ENCODE data around the gene FBXO47.
"Not testable (repeated sequence)": the region's sequence is repeated elsewhere in the genome, so short reads cannot be mapped to it uniquely, and the experiment has no call there.

The FBXO47 gene

GRCh38 chr17:38980490-38981217 is 13.5 kb upstream of the FBXO47 start:
- DNase-seq (ENCODE audit: low read depth, low spot score) = no peak

GRCh38 chr17:38978180-38978579 is 11.0 kb upstream of the FBXO47 start:
- DNase-seq (ENCODE audit: low read depth, low spot score) = no peak

GRCh38 chr17:38976187-38976551 is 9.0 kb upstream of the FBXO47 start:
- DNase-seq (ENCODE audit: low read depth, low spot score) = not testable (repeated sequence)

- DNase-seq (ENCODE audit: low read depth, low spot score) = no peak
These were observed 3.6 kb upstream of the FBXO47 start for GRCh38 chr17:38970804-38971203.

- DNase-seq (ENCODE audit: low read depth, low spot score) = no peak
These were observed 2.9 kb upstream of the FBXO47 start for GRCh38 chr17:38970128-38970527.

GRCh38 chr17:38969281-38969680 is 2.1 kb upstream of the FBXO47 start:
- DNase-seq (ENCODE audit: low read depth, low spot score) = no peak

GRCh38 chr17:38961413-38961812 is 5.8 kb downstream of the FBXO47 start:
- DNase-seq (ENCODE audit: low read depth, low spot score) = no peak

GRCh38 chr17:38960402-38960801 is 6.8 kb downstream of the FBXO47 start:
- DNase-seq (ENCODE audit: low read depth, low spot score) = no peak

- no peak for DNase-seq (ENCODE audit: low read depth, low spot score)
These were observed 7.7 kb downstream of the FBXO47 start for GRCh38 chr17:38959508-38959907.

- peak; percentile 46 for DNase-seq (ENCODE audit: low read depth, low spot score)
These were observed 8.4 kb downstream of the FBXO47 start for GRCh38 chr17:38958756-38959155.

GRCh38 chr17:38958326-38958725 is 8.9 kb downstream of the FBXO47 start:
- no peak for DNase-seq (ENCODE audit: low read depth, low spot score)

- DNase-seq (ENCODE audit: low read depth, low spot score) = not testable (repeated sequence)
These were observed 13.4 kb downstream of the FBXO47 start for GRCh38 chr17:38953800-38954199.

- DNase-seq (ENCODE audit: low read depth, low spot score) = no peak
These were observed 20.0 kb downstream of the FBXO47 start for GRCh38 chr17:38947189-38947588.

- DNase-seq (ENCODE audit: low read depth, low spot score) = no peak
These were observed 23.6 kb downstream of the FBXO47 start for GRCh38 chr17:38943607-38944006.

GRCh38 chr17:38942696-38943334 is 24.4 kb downstream of the FBXO47 start:
- DNase-seq (ENCODE audit: low read depth, low spot score) = no peak

- DNase-seq (ENCODE audit: low read depth, low spot score) = no peak
These were observed 26.8 kb downstream of the FBXO47 start for GRCh38 chr17:38940404-38940803.

GRCh38 chr17:38939987-38940386 is 27.2 kb downstream of the FBXO47 start:
- DNase-seq (ENCODE audit: low read depth, low spot score) = no peak

- DNase-seq (ENCODE audit: low read depth, low spot score) = not testable (repeated sequence)
These were observed 33.2 kb downstream of the FBXO47 start for GRCh38 chr17:38933962-38934361.

- DNase-seq (ENCODE audit: low read depth, low spot score) = not testable (repeated sequence)
These were observed 36.4 kb downstream of the FBXO47 start for GRCh38 chr17:38930782-38931181.

GRCh38 chr17:38926293-38927070 is 40.7 kb downstream of the FBXO47 start:
- no peak for DNase-seq (ENCODE audit: low read depth, low spot score)

- peak; percentile 66 for DNase-seq (ENCODE audit: low read depth, low spot score)
These were observed 41.8 kb downstream of the FBXO47 start, which contains the start of gene LASP1NB for GRCh38 chr17:38925263-38925995. LASP1NB (plus strand) TSS chr17:38925614.
